NCI-H82 treated with DMSO at 0.1 percent for 48 hours (cell line): Measurements from ENCODE around the gene CDH4.

Experiments used
- DNase-seq: peaks from one replicate; lab custom pipeline; 2025; ENCODE audit not compliant: unreplicated experiment; lab: John Stamatoyannopoulos, UW

Gene CDH4

DNA sequence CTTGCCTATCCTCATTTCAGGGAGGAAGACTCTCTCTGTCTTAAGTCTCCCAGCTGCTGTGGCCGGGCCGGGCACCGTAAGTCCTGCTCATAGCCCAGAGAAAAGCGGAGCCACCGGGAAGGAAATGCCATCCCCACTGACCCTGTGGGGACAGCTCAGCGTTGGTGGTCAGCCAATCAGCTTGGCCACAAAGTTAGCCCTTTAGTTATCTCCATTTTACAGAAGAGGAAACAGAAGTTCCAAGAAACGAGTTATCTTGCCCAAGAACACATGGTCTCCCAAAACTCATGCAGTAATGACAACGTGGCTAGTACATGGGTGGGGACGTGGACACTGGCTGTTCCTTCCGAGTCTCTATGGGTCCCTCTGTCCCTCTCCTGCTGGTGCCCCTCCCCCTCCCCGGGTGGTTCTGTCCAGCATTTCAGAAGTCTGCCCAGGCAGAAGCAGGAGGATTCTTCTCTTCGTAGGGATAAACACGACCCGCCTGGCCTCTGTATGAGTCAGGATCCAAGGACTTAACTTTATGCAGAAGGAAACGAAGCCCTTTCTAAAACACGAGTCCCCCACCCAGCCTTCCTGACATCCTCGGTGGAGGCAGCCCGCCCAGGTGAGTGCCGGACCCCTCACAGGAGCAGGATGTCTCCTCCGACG, 273.8 kb downstream of the CDH4 start:
- no peak for DNase-seq

GRCh38 chr20:61526907-61527306, 274.8 kb downstream of the CDH4 start:
- no peak for DNase-seq

DNA sequence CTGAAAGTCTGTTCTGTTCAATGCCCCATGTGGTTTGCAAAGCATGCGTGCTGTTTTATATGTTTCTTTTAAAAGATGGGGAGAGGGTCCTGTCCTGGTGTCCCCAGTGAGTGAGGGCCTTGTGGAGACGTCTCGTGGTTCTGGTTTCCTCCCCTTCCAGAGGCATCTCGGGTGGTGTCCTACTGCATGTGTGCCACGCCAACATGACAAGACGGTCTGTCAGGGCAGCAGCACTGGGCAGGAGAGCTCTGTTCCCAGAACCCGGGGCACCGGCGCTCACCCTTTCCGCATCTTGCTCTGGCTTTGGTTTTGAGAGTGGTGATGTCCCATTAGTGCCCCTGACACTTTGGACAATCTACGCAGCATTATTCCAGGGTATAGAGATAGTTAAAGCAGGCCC, 275.6 kb downstream of the CDH4 start:
- no peak for DNase-seq

- no peak for DNase-seq
Observed at GRCh38 chr20:61528591-61528990, 276.5 kb downstream of the CDH4 start.

DNA sequence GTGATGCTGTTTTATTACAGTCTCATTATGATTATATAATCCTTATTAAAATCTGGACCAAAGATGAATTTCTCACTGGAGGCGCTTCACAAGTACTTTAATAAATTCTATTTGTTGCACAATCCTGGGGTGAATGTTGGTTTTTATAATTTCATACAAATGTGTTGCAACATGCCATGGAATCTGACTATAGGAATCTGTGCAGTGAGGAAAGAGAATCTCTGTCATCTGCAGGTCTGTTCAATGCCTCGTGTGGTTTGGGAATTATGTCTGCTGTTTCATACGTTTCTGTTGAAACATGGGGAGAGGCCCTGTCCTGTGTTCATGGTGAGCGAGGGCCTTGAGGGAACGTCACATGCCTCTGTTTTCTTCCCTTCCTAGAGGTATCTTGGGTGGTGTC, 277.3 kb downstream of the CDH4 start:
- no peak for DNase-seq

DNA sequence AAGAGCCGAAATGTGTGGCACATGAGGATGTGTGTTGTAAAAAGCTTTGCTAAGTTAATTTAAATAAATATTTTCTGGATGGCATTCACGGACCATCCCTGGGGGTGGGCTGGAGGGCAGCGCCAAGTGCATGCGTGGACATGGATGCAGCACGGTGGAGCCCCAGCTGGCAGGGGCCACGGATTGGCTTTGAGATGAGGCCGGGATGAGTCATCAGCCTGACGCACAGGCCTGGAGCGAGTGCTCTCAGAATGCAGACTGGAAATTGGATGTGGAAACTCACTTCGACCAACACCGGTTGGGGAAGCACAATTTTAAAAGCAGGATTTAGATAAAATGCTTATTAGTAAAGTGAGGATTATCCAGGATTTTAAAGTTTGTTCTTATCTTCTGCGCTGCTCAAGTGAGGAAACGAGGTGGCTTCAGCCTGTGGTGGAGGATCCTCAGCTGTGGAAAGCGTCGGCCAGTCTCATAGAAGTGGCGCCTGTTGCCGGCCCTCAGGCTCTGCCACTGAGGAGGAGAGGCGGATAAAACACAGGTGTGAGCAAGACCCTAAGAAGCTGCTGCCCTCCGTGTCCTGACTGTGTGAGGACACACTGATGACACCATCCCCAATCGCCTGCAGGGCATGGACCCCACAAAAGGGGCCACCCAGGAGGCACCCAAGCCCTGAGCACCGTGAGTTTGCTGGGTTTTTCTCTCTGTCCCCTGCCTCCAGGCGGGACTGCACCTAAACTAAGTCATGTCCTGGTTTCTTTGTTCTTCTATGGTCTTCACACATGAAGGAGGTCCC, 279.7 kb downstream of the CDH4 start:
- DNase-seq, result no peak

GRCh38 chr20:61532736-61533135, 280.7 kb downstream of the CDH4 start:
- DNase-seq, result no peak

DNA sequence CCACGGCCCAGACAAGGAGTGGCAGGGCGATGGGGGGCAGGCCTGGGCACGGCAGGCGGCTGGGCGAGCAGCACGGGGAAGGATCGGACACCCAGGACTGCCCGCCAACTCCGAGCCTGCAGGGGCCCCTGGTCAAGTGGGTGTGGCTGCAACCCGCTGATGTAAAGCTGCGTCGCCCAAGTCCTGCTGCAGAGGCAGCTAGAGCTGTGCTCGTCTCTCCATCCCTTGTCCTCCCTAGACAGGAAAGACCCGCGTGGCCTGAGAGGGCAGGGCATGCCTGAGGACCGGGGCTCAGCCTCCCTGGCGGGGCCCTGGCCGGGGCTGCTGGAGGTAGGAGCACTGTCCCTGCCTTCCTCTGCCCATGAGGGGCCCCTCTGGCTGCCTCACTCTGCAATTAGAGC, 281.2 kb downstream of the CDH4 start:
- no peak for DNase-seq

DNA sequence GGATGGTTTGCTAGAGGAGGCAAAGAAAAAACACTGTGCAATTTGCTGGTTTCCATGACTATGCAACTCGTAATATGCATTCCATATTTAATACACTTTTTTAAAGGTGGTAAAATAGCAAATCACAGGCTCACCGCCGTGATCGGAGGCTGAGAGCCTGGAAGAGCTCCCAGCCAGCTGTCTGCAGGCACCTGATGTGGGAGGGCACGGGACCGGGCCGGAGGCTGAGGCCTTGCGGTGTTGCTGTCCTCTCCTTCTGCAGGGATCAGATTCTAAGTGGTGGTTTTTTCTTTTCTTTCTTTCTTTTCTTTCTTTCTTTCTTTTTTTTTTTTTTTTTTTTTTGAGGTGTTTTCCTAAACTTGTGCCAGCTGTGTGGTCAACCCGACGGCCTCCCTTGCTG, 282.3 kb downstream of the CDH4 start:
- DNase-seq, result no peak

DNA sequence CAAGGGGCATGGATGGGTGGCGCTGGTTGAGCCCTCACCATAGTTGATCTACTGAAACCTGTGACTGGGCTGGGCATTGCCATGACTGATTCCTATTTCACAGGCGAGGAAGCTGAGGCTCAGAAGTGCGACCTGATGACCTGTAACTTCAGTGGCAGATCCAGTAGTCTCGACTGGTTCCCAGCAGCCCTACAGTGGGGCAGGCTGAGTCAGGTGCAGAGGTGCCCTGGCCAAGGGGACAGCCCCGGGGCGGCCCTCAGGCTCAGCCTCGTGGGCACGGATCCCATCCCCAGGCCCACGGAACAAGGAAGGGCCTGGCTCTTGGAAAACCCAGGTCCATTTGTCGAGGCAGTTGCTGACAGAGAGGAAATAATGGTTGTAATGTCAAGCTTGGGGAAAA, 283.0 kb downstream of the CDH4 start:
- DNase-seq, result no peak

GRCh38 chr20:61535536-61535935, 283.5 kb downstream of the CDH4 start:
- no peak for DNase-seq

DNA sequence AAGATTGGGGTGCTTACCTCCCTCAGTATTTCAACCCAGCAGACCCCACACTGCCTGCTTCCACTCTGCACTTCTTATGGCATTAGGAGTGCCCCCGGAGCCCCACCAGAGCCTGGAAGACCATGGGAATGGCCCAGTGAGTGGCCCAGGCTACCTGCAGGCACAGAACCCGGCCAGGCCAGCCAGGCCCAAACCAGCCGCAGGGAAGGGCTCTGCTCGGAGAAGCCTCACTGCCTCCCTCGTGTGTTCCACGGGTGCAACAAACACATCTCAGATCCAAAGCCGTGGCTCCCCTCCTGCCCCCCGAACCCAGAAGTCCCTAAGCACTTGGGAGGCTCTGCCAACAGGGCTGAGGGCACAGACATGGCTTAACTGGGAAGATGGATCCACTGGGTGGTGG, 283.9 kb downstream of the CDH4 start:
- DNase-seq, result no peak

DNA sequence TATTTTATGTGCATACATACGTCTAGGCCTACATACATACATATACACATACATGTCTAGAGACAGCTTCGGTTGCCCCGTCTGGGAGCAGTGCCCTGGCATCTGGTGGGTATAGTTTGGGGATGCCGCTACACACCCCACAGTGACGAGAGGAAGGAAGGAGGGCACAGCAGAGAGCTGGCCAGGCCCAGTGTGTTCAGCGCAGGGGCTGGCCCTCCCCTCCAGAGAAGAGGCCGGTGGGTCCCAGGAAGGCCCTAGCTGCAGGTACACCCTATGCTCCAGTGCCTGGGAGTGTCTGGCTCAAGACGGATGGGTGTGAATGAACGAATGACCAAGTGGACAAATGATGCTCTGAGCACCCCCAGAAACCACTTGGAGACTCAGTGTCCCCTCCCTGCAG, 284.6 kb downstream of the CDH4 start:
- no peak for DNase-seq

DNA sequence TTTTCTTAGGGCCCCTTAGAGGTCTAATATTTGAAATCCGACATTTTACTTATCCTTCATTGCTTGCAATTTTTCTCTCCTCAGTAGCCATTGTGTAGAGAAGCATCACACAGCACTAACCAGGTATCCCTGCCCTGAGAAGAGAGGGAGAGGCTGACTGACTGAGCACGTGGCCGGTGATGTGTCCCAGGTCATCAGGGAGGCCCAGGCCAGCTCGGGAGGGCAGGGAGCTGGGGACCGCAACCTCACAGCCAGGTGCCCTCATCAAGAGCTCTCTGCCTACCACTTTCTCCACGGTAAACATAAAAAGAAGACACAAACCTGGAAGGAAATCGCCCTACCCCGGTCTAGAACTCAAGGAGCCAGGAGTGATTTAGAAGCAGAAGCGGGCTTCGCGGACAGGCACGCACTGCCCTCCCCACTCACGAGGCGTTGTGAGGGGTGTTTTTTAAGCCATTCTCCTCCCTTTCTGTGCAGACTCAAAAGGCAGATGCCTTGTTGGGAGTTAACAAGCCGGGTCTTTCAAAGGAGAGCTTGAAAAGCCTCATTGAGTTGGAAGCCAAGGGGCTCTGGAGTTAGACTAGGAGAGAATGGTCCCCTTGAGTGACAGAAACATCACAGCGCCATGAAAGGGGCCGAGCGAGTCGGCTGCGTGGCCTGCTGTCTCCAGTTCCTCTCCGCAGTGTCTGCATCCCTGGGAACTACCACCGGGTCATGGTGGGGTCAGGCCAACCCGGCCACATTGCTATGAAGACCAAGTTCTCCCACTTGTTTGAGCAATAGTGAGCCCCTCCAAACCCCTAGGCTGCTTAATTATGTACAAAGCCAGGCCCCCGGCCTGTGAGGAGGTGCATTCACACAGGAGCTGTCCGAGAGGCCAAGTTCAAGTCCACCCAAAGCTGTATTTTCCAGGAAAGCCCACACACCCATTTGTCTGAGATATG, 285.4 kb downstream of the CDH4 start:
- DNase-seq, result no peak

DNA sequence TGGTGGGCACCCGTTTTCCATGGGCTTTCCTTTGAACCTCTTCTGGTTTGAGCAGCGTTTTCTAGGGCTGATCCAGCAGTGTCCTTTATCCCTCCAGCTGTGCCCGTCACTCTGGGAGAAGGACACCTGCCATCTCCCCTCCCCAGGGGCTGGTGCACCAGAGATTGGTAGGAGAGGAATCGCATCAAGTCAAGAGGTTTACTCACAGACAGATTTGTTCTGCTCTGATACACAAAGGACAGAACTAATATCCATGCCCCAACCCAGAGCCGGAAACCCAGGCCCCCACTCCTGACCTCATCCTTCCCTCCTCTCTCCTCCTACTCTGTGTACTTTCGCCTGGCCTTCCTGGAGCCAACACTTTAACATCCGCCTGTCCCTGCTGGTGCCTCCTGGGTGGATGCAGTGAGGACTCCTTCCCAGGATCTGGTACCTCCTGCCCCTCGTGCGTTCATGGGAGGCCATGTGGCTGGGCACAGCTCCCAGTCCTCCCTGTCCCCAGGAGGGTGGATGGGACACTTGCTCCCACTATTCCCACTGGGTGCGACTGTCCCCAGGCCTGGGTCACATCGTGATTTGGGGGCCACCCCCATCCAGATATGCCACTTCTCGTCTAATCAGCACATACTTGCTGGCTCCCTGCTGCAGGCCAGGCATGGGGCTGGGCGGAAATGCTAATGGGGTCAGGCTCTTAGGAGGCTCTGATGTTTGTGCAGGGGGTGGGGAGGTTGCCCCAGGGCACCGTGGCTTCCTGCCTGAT, 286.3 kb downstream of the CDH4 start:
- DNase-seq, result no peak

DNA sequence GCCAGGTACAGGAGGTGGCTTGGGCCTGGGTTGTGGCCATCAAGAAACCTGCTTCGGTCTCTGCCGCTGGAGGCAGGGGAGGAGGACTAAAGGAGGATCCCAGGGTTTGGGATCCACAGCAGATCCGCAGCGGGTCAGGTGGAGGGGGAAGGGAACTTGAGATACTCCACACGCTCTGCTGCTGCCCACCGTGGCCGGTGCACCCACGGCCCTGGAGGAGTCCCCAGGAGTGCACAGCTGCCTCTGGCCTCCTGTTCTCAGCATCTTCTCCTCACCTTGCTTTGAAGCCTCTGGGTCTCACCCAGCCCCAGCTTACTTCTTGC, 286.8 kb downstream of the CDH4 start:
- no peak for DNase-seq

GRCh38 chr20:61539706-61540360, 287.8 kb downstream of the CDH4 start:
- no peak for DNase-seq

DNA sequence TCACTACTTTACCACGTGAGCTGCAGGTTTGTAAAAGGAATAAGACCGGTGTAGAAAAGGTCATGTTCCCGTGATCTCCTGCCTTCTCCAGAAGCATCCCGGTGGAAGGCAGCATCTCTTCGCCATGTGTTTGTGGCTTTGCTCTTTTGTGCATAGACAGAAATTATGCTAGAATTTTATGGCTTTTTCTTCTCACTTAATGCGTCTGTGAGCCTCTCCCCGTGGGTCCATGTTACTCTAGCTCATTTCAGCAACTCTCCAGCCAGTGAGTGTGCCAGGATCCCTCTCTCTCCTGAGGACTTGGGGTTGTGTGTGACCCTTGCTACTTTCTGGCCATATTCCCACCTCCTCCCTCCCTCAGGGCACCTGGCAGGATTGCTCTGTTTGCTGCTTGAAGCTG, 289.5 kb downstream of the CDH4 start:
- DNase-seq, result no peak

GRCh38 chr20:61543086-61543485, 291.0 kb downstream of the CDH4 start:
- no peak for DNase-seq

GRCh38 chr20:61543931-61544745, 292.1 kb downstream of the CDH4 start:
- no peak for DNase-seq
